Non-pigmented ciliary epithelial cell (primary cell): ENCODE data around the gene FCGR3A.

ENCODE experiments used
- DNase-seq: peaks from one replicate; pipeline ENCODE4 v3.0.0-alpha.2; 2010; ENCODE audit warnings: low read depth

Gene FCGR3A

GRCh38 chr1:161501234-161501633 lies 48.4 kb downstream of the FCGR3A start:
- no peak for DNase-seq

GRCh38 chr1:161499099-161500039 lies 50.2 kb downstream of the FCGR3A start:
- no peak for DNase-seq

DNA sequence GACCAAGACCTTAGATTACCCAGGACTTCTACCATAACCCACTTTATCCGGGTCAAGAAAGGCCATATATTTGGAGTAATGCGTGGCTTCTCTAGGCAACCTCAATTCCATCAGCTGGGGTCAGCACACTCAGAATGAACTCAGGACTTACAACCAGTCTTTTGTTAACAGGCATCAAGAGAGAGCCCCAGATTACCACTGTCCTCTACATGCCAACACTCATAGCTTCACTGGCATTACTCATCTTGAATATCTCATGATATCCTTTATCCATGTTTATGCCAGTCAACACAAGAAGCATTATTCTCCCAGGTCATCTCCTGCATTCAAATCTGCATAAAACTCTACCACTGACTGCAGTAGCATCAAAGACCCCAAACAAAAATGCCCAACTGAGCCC lies 51.0 kb downstream of the FCGR3A start:
- no peak for DNase-seq

DNA sequence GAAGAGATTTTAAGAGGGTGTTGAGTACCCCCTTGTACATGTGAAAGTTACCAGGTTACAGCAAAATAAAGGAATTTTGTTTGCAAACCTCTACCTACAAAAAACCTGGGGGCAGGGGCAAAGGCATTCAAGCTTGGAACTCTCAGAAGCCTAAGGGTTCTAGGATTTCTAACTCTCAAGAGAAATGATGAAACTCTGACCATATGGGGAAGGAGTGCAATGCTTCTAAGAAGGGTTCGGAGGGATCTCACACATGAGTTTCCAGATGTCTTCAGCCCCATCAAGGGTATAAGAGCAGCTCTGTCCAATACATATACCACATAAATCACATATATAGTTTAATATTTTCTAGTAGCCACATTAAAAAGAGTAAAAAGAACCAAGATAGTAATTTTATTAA lies 51.7 kb downstream of the FCGR3A start:
- DNase-seq: no peak

GRCh38 chr1:161495490-161495889 lies 54.1 kb downstream of the FCGR3A start:
- no peak for DNase-seq

DNA sequence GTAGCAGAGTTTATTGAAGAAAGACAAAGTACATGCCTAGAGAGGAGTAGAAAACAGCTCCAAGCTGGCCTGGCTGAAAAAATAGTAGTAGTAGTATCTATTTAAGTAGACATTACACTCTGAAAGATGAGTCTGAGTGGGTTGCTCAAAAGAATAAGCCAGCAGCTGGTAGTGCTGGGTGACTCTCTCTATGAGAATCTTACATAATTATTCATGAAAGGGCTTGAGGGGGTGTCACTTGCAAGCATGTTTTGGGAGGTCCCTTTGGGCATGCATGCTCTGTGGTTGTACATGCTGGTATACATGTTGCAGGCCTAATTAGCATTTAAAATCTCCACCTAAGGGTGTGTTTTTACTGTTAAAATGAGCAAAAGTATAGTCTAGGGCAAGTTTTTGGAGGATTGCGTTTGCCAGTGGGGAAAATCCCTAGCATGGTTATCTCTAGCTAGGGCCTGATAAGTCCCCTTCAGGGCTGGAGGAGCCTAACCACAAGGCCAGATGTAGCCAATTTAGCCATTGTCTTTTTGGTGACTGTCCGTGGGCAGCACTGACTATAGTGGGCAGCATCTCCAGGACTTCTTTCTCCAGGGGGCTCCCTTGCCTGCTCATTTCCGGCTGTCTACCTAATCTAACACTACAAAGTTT lies 55.4 kb downstream of the FCGR3A start:
- DNase-seq: no peak

DNA sequence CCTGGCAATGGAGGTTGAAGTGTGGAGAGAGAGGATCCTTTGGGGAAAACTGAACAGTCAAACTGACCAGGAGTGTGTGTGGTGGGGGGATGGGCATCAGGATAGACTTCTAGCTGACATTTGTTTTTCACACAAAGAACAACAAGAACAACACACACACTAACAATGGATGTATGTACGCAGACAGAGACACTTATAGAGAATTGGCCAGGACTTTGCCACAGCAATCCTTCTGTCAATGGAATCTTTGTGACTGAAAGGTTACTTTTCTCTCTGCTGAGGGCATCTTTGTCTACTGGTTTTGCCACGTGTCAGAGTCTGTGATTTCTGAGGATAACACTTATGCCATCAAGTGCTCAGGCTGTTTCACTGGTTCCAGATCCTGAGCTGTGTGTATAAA lies 56.8 kb downstream of the FCGR3A start:
- no peak for DNase-seq
